Measurements from ENCODE around the gene FBXO45. TPM values are rescaled to one million over a fixed set of nuclear protein-coding genes. Genes with fewer than 3 reads are reported as not detected.

FBXO45 gene
- total and polyA plus RNA-seq, 2 of the 13 experiments (the other 11 are each of a cell fraction or from before 2014, with no cell fraction given) = 7.0 to 12.1 TPM

- TF ChIP-seq ZNF280B (CRISPR knock-in tag; IDR thresholded peaks at IDR 0.05; ENCODE audit: borderline replicate concordance) (no peak), HIVEP1 (CRISPR knock-in tag; IDR thresholded peaks at IDR 0.05) (no peak), RAD21 (CRISPR knock-in tag; IDR thresholded peaks at IDR 0.05) (peak; percentile 87), SMC3 (IDR thresholded peaks at IDR 0.05; ENCODE audit: low read length) (peak; percentile 72), ARNT2 (CRISPR knock-in tag; IDR thresholded peaks at IDR 0.05; ENCODE audit: low read depth) (no peak), ASH2L (IDR thresholded peaks at IDR 0.05; ENCODE audit: insufficient read length, low read depth, low read length) (no peak), ZNF501 (CRISPR knock-in tag; IDR thresholded peaks at IDR 0.05) (no peak), ZNF775 (CRISPR knock-in tag; IDR thresholded peaks at IDR 0.05; ENCODE audit: borderline replicate concordance) (no peak), ZKSCAN1 (IDR thresholded peaks at IDR 0.05; ENCODE audit: low read length) (no peak), ZNF496 (CRISPR knock-in tag; IDR thresholded peaks at IDR 0.05; ENCODE audit: insufficient replicate concordance) (no peak), KDM2A (CRISPR knock-in tag; IDR thresholded peaks at IDR 0.05; ENCODE audit: borderline replicate concordance, low read depth) (peak; percentile 52; the same call in 1 of the 2 replicates), HNRNPH1 (optimal IDR thresholded peaks at IDR 0.05; ENCODE audit: low read depth, low read length) (no peak), MAX (IDR thresholded peaks at IDR 0.05) (no peak), RFX5 (IDR thresholded peaks at IDR 0.05; ENCODE audit: low read depth, low read length) (no peak), HMGXB4 (CRISPR knock-in tag; IDR thresholded peaks at IDR 0.05; ENCODE audit: borderline replicate concordance in 1 of 2, low read depth in 1 of 2) (peak in 1 of 2 experiments; percentile 50; a peak in 1 of 4 replicates), ZSCAN22 (CRISPR knock-in tag; IDR thresholded peaks at IDR 0.05) (no peak), GABPB1 (CRISPR knock-in tag; IDR thresholded peaks at IDR 0.05) (0 out of 2 replicates have a peak, but pooled peaks have one; percentile 26), HDAC6 (IDR thresholded peaks at IDR 0.05; ENCODE audit: low read depth, low read length) (no peak), RARG (CRISPR knock-in tag; IDR thresholded peaks at IDR 0.05; ENCODE audit: low read depth) (no peak), HOXA3 (CRISPR knock-in tag; IDR thresholded peaks at IDR 0.05) (no peak), CTCF (CRISPR knock-in tag; IDR thresholded peaks at IDR 0.05) (peak; percentile 94)
- TF ChIP-seq, protein P1, sequence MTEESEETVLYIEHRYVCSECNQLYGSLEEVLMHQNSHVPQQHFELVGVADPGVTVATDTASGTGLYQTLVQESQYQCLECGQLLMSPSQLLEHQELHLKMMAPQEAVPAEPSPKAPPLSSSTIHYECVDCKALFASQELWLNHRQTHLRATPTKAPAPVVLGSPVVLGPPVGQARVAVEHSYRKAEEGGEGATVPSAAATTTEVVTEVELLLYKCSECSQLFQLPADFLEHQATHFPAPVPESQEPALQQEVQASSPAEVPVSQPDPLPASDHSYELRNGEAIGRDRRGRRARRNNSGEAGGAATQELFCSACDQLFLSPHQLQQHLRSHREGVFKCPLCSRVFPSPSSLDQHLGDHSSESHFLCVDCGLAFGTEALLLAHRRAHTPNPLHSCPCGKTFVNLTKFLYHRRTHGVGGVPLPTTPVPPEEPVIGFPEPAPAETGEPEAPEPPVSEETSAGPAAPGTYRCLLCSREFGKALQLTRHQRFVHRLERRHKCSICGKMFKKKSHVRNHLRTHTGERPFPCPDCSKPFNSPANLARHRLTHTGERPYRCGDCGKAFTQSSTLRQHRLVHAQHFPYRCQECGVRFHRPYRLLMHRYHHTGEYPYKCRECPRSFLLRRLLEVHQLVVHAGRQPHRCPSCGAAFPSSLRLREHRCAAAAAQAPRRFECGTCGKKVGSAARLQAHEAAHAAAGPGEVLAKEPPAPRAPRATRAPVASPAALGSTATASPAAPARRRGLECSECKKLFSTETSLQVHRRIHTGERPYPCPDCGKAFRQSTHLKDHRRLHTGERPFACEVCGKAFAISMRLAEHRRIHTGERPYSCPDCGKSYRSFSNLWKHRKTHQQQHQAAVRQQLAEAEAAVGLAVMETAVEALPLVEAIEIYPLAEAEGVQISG (CRISPR knock-in tag; IDR thresholded peaks at IDR 0.05) = no peak
Measured at GRCh38 chr3:196609343-196609775, 40.9 kb downstream of the FBXO45 start (continued).
